ENCODE data around the gene WWOX.

The WWOX gene

DNA sequence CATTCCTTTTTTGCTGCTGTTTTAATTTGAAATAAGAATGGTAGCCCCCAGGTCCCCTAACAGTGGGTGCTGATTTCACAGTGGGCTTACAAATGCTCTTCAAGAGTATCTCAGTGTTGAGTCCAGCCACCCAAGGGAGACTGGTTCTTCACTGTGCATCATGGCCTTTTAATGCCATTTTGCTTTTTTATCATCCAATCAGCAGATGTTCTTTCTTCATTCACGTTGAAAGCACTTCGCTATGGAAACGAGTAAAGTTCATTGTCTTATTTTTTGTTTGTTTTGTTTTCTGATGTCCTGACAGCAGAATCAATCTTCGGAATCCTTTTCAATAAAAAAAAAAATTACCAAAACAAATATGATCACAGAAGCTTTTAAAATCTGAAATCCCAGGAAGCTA, 1072.0 kb downstream of the WWOX start:
- no peak overlapping the region for H3K27ac ChIP-seq
- H3K27me3 ChIP-seq: no peaks in the 10 kb centered on the region
- no peak for TF ChIP-seq CTCF (IDR thresholded peaks at IDR 0.05)
- H3K4me3 ChIP-seq (ENCODE audit: low read depth in 1 of 2, low read length in 1 of 2): no peak overlapping the region
- H3K4me1 ChIP-seq (ENCODE audit: control insufficient read depth in 1 of 2, insufficient read depth in 1 of 2, low read depth in 1 of 2, low read length in 1 of 2): no peaks in the 10 kb centered on the region
- no peaks in the 10 kb centered on the region for H3K9me3 ChIP-seq
- H3K36me3 ChIP-seq: no peaks in the 10 kb centered on the region

GRCh38 chr16:79171931-79172705, 1072.7 kb downstream of the WWOX start:
- no peak overlapping the region for H3K4me3 ChIP-seq (ENCODE audit: low read depth in 1 of 2, low read length in 1 of 2)
- no peak overlapping the region for H3K27ac ChIP-seq
- no peaks in the 10 kb centered on the region for H3K9me3 ChIP-seq
- H3K27me3 ChIP-seq: no peaks in the 10 kb centered on the region
- no peak for TF ChIP-seq CTCF (IDR thresholded peaks at IDR 0.05)
- no peaks in the 10 kb centered on the region for H3K36me3 ChIP-seq
- H3K4me1 ChIP-seq (ENCODE audit: control insufficient read depth in 1 of 2, insufficient read depth in 1 of 2, low read depth in 1 of 2, low read length in 1 of 2): no peaks in the 10 kb centered on the region

GRCh38 chr16:79172976-79173500, 1073.6 kb downstream of the WWOX start:
- no peak for TF ChIP-seq CTCF (IDR thresholded peaks at IDR 0.05)
- Histone ChIP-seq H3K27me3 (no peaks in the 10 kb centered on the region), H3K9me3 (no peaks in the 10 kb centered on the region), H3K36me3 (no peaks in the 10 kb centered on the region), H3K27ac (no peak overlapping the region), H3K4me3 (ENCODE audit: low read depth in 1 of 2, low read length in 1 of 2) (no peak overlapping the region), H3K4me1 (ENCODE audit: control insufficient read depth in 1 of 2, insufficient read depth in 1 of 2, low read depth in 1 of 2, low read length in 1 of 2) (no peaks in the 10 kb centered on the region)

DNA sequence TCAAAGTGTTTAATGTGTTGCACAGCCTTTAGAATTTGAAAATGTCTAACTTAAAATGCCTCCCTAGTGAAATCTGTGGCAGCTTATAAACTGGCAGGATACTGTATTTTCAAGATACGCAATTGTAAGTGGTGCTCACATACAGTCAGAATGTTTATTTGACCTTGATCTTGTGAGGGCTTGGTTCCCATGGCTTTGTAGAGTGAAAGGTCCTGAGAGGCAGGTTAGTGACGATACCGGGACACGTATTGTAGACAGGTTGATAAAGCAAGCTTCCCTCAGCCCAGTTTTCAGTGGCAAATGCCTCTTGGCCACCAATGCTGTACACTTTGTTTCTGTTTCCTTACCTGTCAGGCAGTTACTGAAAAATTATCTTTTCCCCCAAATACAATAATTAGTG, 1074.5 kb downstream of the WWOX start:
- H3K4me3 ChIP-seq (ENCODE audit: low read depth in 1 of 2, low read length in 1 of 2): no peak overlapping the region
- H3K9me3 ChIP-seq: no peaks in the 10 kb centered on the region
- no peaks in the 10 kb centered on the region for H3K4me1 ChIP-seq (ENCODE audit: control insufficient read depth in 1 of 2, insufficient read depth in 1 of 2, low read depth in 1 of 2, low read length in 1 of 2)
- H3K27me3 ChIP-seq: no peaks in the 10 kb centered on the region
- TF ChIP-seq CTCF (IDR thresholded peaks at IDR 0.05): no peak
- H3K36me3 ChIP-seq: no peaks in the 10 kb centered on the region
- H3K27ac ChIP-seq: no peak overlapping the region

DNA sequence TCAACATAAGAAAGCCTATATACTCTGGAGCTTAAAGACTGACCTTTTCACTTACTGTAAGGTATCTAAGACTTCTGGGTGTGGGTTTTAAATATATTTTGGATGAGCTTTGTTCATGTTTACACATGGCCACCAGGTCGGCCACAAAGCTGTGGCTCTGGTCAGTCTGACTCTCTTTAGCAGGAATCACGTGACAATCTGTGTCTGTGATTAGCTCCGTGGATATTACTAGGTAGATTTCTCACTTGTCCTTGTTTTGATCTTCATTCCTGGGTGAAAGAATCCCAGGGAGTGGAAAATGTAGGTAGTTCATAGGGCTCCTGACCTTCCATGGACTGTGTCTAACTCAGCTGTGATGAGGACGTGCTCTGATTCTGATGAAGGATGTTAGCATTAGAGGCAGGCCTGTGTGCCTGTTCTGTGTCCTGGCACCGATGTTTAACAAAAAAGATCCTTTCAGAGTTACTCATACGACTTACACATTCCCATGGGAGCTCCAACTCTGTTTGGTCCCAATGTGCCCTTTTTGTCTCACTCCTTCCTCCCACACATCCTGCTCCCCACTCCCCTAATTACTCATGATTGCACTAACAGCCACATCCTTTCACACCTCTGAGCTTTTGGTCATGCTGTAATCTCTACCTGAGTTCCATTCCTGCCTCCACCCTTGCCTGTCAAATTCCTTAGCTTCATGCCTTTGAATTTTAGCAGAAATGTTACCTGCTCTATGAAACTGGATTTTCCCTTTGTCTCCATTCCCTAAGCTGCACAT, 1076.0 kb downstream of the WWOX start:
- H3K27me3 ChIP-seq: no peaks in the 10 kb centered on the region
- H3K4me1 ChIP-seq (ENCODE audit: control insufficient read depth in 1 of 2, insufficient read depth in 1 of 2, low read depth in 1 of 2, low read length in 1 of 2): no peaks in the 10 kb centered on the region
- TF ChIP-seq CTCF (IDR thresholded peaks at IDR 0.05): no peak
- H3K27ac ChIP-seq: no peak overlapping the region
- H3K4me3 ChIP-seq (ENCODE audit: low read depth in 1 of 2, low read length in 1 of 2): no peak overlapping the region
- no peaks in the 10 kb centered on the region for H3K36me3 ChIP-seq
- no peaks in the 10 kb centered on the region for H3K9me3 ChIP-seq
